HL-60 (cell line): Measurements from ENCODE around the gene MYO1B.
A peak's percentile ranks its signal among the peaks of the same experiment; 100 is the strongest.

Experiments
- DNase-seq, 2 experiments: peaks; one replicate each; pipeline ENCODE4 v3.0.0-alpha.2; 2010 to 2020; ENCODE audit warnings: low read depth in 1 of 2, low spot score in 1 of 2
- H3K27ac ChIP-seq: fragments of 250-450 bp; sonication (Bioruptor Pico); replicated peaks from 2 replicates; pipeline ENCODE4 v1.5.1; 2020; ENCODE audit warnings: mild to moderate bottlenecking, moderate library complexity
- H3K27me3 ChIP-seq: fragments of 250-450 bp; sonication (Bioruptor Pico); 2 replicates; pipeline ENCODE4 v1.5.1; 2021; ENCODE audit warnings: mild to moderate bottlenecking, moderate library complexity; ENCODE audit not compliant: insufficient read depth, poor library complexity, severe bottlenecking
- H3K4me3 ChIP-seq: replicated peaks from 2 replicates; pipeline ENCODE4 v1.5.1; 2011; ENCODE audit warnings: mild to moderate bottlenecking, control low read depth, low read length; ENCODE audit not compliant: insufficient read depth
- GABPA ChIP-seq: IDR thresholded peaks from 2 replicates; pipeline ENCODE4 v1.6.1; 2012; ENCODE audit warnings: low read depth
- POLR2AphosphoS5 ChIP-seq: IDR thresholded peaks from 2 replicates; pipeline ENCODE4 v1.6.1; 2012; ENCODE audit warnings: low read depth
- REST ChIP-seq: IDR thresholded peaks from 2 replicates; pipeline ENCODE4 v1.6.1; 2012; ENCODE audit warnings: low read depth; ENCODE audit not compliant: insufficient replicate concordance
- SPI1 ChIP-seq: IDR thresholded peaks from 2 replicates; pipeline ENCODE4 v1.6.1; 2012; ENCODE audit warnings: low read depth, mild to moderate bottlenecking, borderline replicate concordance
- long read RNA-seq: library from polyadenylated mRNA; unstranded; transcript quantifications from one replicate; pipeline ENCODE4 v2.0.0, GENCODE V29; 2020
- TF ChIP-seq, protein P1 (sequence below): IDR thresholded peaks from one replicate; pipeline ENCODE4 v1.5.1; 2011; ENCODE audit warnings: low read length, control low read depth, inconsistent platforms; ENCODE audit not compliant: insufficient read depth

Gene MYO1B
- long read RNA-seq, partial matches to known transcripts, result 0 of 1 reads
- long read RNA-seq, other reads (novel, unspliced or antisense), result 1 of 1 reads

- Histone ChIP-seq H3K27me3 (peaks cover 33% of the 10 kb centered on the region), H3K4me3 (peak within 1 kb of the TSS; percentile 26), H3K27ac (no peak within 1 kb of the TSS)
- no peak for DNase-seq
- TF ChIP-seq SPI1, result no peak
- TF ChIP-seq GABPA, result no peak
- TF ChIP-seq, protein P1, sequence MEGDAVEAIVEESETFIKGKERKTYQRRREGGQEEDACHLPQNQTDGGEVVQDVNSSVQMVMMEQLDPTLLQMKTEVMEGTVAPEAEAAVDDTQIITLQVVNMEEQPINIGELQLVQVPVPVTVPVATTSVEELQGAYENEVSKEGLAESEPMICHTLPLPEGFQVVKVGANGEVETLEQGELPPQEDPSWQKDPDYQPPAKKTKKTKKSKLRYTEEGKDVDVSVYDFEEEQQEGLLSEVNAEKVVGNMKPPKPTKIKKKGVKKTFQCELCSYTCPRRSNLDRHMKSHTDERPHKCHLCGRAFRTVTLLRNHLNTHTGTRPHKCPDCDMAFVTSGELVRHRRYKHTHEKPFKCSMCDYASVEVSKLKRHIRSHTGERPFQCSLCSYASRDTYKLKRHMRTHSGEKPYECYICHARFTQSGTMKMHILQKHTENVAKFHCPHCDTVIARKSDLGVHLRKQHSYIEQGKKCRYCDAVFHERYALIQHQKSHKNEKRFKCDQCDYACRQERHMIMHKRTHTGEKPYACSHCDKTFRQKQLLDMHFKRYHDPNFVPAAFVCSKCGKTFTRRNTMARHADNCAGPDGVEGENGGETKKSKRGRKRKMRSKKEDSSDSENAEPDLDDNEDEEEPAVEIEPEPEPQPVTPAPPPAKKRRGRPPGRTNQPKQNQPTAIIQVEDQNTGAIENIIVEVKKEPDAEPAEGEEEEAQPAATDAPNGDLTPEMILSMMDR, result no peak
- no peak for TF ChIP-seq REST
- TF ChIP-seq POLR2AphosphoS5, result no peak
Measured at GRCh38 chr2:191245046-191245868, at the start of gene MYO1B. Gene MYO1B (plus strand): TSS chr2:191245404. CDS start chr2:191276896, 31,492 bp downstream.

DNA sequence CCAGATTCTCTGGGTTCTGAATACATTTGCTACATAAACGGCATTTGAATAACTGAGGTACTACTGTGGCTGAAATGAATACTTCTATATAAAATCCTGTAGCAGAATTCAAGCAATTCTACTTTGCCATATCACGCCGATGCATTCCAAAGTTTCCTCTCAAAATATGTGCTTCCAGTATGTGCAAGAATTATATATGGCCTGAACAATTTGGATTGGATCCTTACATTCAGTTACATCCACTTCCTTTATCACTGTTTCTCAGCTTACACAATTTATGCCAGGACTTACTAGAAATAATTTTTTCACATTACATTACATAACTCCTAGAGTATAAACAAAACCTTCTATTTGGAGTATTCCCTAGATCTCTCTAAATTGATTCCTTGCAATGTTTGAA is 48.1 kb upstream of the MYO1B start:
- Histone ChIP-seq H3K4me3 (no peak overlapping the region), H3K27ac (no peak overlapping the region), H3K27me3 (peaks cover under 1% of the 10 kb centered on the region)
- TF ChIP-seq GABPA (no peak), REST (no peak), POLR2AphosphoS5 (no peak), SPI1 (no peak)
- TF ChIP-seq, protein P1, result no peak
- DNase-seq, result peak in 1 of 2 experiments; percentile 8

DNA sequence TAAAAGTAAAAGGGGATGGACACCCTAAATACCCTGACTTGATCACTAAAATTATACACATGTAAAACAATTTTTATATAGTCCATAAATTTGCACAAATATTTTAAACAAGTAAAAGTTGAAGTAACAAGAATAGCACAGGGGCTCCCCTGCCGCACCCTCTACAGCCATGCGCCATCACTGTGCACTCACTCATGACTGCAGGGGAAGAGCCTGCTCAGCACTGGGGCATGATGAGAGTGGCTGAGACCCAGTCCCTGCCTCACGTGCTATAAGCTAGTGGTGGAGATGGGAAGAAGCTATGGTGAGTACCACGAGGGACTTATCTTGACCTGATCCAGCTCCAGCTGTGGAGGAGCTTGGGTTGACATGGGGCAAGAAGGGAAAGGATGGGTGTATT is 46.9 kb upstream of the MYO1B start:
- no peak for DNase-seq
- H3K27ac ChIP-seq, result no peak overlapping the region
- peaks cover 3% of the 10 kb centered on the region for H3K27me3 ChIP-seq
- H3K4me3 ChIP-seq, result no peak overlapping the region
- no peak for TF ChIP-seq GABPA

DNA sequence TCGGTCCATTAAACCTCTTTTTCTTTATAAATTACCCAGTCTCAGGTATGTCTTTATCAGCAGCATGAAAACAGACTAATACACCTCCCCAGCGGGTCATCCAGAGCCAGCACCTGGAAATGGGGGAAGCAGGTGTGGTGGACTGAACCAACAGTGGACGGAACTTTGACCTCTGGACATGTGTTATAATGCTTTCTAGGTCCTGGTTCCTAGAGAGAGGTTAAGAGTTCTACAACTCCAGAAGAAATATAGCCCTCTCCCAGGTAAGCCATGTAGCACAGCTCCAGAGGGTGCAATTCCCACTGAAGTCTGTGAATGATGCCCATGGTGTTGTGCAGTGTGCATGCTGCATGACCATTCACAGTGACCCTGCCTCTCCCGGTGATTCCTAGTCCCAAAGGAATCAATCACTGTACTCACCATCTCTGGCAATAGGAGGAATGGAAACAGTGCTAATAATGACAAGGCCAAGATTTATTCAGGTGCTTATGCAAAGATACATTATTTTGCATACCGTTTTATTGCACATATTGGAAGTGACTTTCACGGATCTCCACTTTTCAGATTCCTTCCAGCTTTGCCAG is 45.2 kb upstream of the MYO1B start:
- no peak overlapping the region for H3K27ac ChIP-seq
- no peak for TF ChIP-seq REST
- H3K4me3 ChIP-seq, result no peak overlapping the region
- no peak for DNase-seq
- H3K27me3 ChIP-seq, result peaks cover 3% of the 10 kb centered on the region
